HG02840 (cell line): Measurements from ENCODE around the gene ZNF532.

Experiments used
- ATAC-seq: cut with Tn5 transposase; IDR thresholded peaks from one replicate; pipeline ENCODE4 v1.9.1; 2021; ENCODE audit warnings: mild to moderate bottlenecking, moderate library complexity, moderate number of reproducible peaks; ENCODE audit not compliant: unreplicated experiment, low FRiP score

The ZNF532 gene

DNA sequence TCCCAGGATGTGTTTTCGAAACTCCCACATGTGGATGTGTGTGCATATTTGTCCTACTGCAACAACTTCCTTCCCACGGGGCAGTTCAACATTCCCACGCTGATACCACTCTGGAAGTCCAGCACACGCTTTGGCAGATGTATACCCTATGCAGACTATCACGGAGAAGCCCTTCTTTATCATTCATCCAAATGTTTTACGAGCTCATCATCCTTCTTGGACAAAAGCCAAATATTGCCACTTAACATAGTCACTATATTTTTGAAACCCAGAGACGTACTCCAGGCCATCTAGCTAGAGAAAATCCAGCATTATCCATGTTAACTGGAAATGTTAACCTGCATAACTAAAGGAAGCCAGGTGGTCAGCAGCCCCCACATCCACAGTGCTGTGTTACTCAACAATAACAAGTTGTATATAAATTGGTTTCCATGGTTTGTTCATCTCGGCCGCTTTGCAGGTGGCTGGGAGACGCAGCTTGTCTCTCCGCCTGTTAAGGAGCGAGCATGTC is 131.5 kb downstream of the ZNF532 start:
- no peak for ATAC-seq

DNA sequence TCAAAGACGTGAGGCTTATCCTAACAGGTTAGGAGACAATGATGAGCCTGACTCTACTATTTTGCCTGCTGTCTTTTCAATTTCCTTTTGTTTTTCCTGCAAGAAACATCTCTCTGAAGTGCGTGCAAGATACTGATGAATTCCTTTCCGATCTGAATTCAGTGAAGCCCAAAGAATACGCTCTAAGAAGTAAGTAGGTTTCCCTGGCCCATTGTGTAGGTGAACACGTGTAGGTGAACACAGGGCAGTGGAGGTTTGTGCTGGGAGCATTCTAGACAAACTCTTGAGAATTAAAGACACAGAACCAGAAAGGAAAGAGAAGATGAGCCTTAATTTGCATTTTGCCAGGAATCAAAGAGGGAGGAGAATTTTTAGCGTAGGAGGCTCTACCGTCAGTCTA is 132.0 kb downstream of the ZNF532 start:
- ATAC-seq, result no peak

DNA sequence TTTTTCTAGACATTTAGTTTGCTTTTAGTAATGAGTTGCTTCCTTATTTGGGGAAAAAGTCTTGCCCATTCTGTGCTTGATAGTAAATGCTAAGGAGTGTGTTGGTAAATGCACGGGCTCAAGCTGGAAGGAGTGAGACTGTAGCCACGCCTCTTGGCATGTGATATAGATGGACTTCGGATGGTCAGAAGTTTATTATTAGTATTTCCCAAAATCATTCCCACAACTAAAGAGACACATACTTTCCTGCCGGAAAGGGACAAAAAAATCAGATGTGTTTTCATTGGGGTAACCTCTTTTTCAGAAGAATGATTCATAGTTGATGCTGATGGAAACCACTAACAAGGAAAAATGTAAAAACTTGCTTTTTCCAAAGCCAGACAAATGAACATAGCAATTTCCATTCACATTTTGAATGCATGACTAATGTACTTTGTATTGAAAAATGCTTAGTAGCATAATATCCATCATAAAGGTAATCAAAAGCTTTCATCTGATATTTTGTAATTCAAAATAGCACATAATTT is 133.2 kb downstream of the ZNF532 start:
- ATAC-seq, result no peak

DNA sequence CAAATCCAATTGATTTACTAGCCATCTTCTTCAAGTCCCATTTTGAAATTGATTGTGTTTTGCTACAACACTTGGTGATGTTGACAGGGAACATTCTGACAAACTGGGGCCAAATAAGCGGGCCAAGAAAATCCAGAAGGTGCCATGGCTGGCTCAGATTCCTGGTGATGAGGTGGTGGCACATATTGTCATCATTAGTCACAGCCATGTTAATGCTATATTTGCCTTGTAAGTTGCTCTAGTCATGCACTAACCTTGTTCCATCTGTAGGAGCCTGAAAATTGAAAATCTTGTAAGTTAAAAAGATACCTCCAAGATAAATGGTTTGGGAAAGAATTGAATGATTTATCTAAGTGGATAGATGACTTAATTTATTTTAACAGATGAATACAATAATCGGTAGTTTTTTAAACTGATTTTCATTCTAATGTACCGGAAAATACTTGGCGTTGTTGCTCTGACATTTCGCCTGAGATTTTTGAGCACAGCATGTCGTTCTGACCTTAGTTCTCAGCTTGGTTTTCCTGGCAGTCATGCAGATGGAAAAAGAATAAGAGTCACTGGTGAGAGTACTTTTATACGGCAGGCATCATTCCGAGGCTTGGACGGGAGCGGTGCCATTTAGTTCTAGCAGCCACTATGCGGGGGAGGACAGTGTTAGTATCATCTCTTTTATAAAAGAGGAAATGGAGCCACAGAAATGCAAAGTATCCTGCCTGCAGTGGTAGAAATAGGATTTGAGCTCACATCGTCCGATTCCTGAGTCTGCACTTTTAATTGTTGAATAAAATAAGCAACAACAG is 133.9 kb downstream of the ZNF532 start:
- no peak for ATAC-seq

DNA sequence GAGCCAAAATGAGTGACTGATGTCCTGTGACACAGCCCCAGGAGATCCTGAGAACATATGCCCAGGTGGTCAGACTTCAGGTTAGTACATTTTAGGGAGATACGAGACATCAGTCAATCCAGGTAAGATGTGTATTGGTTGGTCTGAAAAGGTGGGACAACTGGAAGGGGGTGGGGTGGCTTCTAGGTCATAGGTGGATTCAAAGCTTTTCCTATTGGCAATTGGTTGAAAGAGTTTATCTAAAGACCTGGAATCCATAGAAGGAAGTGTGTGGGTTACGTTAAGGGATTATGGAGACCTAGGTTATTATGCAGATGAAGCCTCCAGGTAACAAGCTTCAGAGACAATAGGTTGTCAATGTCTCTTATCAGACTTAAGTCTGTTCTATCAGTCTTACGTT is 136.5 kb downstream of the ZNF532 start:
- no peak for ATAC-seq

DNA sequence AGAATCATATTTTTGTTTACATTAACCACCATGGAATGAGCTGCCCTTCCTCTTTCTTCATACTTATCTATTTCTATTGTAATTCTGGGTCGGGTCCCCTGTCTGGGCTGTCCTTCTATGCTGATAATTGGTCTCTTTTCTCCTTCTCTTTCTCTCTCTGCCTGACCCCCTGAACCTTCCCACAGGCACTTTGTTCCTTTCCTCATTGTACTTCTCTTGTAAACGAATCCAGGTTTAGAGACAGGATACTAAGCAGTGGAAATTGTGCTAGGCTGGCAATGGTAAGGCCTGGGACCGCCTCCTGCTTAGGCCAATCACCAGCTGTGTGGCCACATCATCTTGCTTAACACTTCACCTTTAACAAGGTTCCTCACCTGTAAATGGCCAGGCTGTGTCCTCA is 137.0 kb downstream of the ZNF532 start:
- no peak for ATAC-seq

DNA sequence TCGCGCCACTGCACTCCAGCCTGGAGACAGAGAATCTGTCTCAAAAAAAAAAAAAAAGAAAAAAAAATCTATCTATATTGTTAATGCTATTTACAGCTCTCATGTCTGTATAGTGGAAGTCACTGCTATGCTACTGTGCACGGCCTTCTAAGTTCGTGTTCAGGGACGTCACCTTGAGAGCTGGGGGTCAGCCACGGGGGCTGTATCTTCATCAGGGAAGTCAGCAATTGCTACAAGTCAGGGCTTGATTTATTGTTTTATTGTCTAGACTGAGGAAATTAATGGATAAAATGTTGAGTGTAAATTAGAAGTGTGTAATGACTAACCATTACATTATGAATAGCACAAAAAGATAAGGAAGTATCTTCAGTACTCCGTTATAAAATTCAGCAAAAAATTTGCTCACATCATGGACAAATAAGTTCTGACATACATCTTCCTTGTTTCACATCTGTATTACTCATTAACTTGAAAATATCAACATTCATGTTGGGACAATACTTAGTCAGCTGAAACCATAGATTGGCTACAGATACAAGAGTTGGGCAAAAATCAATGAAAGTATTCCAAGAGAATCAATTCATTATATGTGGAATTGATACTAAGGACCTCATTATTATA is 138.4 kb downstream of the ZNF532 start:
- ATAC-seq, result no peak

DNA sequence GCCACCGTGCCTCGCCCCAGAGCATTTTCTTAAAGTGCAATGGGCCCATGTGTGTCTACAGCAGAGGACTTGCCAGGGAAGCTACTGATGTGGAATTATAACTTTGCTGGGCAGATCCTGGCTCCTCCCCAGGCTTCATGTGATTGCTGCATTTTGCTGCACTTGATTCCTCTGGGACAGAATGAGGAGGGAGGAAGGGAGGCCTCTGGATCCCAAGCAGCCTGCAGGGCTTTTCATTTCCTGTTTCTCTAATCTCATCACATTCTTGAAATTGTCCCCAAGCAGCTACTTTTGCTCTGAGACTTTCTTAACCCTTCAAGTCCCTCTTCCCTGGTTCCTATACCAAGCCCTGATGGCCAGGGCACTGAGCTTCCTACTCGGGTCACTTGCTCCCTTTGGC is 140.6 kb downstream of the ZNF532 start:
- no peak for ATAC-seq

DNA sequence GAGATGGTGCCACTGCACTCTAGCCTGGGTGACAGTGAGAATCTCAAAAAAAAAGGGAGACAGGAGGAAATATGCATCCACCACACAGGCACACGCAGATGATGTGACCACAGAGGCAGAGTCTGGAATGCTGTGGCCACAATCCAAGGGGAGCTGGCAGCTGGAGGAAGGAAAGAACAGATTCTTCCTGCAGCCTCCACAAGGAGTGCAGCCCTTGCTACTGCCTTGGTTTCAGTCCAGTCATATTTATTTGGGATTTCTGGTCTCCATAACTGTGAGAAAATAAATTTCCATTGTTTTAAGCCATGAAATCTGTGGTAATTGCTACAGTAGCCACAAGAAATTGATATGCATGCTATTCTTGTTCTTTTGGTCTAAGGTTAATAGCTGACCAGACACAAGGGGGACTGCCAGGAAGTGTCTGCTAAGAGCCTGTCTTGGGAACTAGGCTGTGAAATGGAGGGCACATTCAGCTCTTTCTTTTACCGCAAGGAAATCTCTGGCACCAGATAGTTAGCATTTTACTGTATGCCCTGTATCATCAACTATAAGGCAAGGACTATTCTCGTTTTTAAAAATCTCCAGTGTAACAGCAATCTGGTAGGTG is 141.9 kb downstream of the ZNF532 start:
- ATAC-seq, result no peak

DNA sequence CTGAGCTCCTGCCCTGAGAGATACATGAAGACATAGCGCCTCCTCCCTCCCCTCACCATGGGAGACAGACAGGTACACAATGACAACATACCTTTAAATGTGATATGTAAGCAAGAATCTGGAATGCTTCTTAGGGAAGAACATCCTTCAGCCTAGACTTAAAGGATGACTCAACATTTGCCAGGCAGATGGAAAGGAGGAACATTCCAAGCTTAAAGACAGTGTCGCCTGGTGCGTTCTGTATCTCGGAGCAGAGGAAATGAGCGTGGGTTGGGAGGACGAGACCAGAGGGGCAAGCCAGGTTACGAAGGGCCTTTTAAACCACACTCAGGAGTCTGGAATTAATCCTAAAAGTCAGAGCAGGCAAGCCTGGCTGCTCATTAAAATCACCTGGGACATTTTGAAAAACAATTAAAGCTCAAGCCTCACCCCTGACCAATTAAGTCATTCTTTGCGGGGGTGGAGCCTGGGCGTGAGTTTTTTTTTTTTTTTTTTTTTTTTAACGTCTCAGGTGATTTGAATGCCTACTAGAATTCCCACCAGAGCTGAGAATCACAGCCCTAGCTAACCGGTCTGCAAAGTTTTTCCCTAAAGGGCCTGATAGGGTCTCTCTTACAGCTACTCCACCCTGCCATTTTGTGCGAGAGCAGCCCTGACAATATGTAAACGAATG is 143.8 kb downstream of the ZNF532 start:
- no peak for ATAC-seq

DNA sequence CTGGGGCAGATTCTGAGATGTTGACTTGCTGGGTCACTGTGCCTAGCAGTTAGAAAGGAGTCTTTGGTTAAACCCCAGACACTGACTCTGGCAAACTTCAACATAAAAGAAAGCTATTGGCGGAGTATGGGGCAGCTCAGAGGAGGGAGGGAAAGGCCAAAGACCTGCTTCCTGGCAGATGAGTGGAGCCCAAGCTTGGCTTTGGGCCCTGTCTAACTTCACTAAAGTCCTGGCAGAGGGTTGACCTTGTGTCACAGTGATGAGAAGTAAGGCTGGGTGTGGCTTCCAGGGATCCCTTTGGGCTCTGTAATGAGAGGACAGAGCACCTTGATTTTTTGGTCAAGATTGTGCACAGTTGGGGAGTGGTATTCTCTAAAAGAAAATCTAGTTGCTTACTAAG is 145.2 kb downstream of the ZNF532 start:
- ATAC-seq, result no peak

DNA sequence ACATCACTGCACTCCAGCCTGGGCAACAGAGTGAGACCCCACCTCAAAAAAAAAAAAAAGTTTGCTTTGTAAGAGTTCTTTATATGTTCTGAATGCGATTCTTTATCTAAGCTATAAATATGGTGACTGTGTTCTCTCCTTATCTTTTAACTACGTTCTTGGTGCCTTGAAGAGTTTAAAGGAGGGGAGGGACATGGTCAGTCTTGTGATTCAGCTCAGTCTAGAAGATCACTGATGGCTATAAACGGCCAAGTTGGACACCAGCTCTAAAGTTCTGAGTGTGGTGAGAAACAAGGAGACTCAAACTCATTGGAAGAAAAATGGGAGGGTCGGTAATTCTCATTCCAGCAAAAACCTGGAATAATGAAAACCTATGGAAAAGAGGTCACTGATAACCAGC is 146.6 kb downstream of the ZNF532 start:
- no peak for ATAC-seq

DNA sequence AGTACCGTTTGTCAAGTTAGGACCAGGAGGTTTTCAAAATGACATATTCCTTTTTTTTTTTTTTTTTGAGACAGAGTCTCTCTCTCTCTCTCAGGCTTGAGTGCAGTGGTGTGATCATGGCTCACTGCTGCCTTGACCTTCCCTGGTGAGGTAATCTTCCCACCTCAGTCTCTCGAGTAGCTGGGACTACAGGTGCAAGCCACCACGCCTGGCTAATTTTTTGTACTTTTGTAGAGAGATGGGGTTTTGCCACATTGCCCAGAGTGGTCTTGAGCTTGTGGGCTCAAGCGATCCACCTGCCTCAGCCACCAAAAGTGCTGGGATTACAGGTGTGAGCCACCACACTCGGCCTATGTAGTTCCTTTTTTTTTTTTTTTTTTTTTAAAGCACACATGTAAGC is 147.1 kb downstream of the ZNF532 start:
- ATAC-seq, result no peak

DNA sequence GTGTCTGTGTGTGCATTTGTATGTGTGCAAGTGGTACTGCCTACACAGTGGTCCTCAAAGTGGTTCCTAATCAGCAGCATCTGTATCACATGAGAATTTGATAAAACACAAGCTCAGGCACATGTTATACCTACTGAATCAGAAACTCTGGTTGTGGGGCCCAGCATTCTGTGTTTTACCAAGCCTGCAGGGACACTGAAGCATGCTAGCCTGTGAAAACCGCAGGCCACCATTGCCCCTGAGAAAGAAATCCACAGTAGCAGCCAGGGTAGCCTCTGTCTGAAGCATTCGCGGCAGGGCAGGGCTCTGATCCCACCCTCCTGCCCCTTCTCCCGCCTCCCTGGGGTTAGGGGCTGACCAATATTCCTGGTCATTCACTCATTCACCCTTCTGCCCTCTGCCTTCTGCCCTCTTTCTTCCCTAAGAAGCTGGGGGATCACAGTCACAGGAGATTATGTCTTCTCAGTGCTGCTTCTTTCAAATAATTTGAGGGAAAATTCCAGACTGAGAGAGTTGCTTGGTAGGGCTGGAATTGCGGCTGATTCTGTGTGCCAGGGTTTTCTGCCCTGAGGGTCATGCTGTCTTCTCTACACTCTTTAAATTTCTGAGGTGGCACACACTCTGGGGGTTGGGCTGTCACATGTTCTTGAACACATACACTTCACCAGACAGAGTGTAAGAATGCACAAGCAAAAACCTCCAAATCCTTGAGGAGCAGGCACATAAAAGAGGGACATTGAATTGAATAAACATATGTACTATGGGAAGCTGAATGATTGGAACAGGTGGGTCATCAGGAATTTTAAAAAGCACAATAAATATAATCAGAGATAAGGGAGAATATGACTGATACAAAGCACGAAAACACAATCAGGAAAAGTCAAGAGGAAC is 148.4 kb downstream of the ZNF532 start:
- ATAC-seq, result no peak

DNA sequence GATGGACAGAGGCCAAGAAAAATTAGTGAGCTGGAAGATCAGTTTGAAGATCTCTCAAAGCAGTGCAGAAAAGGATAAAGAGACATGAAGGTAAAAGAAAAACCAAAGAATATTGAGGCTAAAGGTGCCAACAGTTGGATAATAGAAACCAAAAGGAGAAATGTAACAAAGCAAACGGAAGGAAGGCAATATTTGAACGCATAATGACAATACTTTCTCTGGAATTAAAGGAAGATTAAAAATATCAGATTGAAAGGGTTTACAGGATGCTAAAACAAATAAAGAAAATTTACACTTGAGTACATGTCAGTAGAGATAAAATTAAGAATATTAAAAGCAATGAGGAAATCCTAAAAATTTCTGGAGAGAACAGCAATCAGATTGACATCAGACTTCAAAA is 149.1 kb downstream of the ZNF532 start:
- ATAC-seq, result no peak

DNA sequence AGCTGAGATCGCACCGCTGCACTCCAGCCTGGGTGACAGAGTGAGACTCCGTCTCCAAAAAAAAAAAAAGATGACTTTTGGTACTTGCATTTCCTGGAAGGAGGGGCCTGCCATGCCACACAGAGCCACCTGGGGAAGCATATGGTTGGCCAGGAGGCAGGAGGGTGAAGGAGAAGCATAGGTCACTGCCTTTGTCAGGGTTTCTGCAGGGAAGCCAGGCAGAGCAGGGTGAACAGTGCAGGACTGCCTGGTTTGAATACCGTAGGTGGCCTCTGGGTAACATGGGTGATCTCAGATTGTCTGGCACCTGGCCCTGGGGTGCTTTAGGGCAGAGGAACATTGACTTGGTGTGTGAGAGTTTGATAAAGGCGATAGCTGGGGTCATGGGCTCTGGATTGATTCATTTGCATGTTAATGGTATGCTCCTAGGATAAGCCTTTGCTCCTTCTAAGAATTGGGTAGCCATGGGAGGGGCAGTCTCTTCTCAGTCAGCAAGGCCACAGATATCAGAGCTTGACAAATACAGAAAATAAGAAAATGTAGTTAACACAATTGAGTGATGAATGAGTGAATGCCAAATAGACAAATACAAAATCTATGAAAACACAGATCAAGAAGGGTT is 151.0 kb downstream of the ZNF532 start:
- ATAC-seq, result no peak

DNA sequence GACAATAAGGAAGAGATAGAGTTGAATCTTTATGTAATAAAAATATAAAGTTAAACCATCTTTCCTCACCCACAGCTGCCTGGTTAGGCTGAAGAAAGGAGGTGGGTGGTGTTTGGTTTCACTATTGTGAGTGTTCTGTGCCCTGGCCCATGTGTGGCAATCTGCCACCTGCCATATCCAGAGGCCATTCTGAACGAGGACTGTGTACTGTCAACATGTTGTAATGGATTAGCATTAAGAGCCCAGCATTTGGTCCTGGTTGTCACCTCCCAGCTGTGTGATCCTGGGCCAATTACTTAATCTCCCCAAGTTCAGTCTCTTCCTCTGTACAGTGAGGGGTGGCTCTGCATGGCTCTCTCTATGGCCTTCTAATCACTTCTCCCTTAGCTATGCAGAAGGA is 156.8 kb downstream of the ZNF532 start:
- no peak for ATAC-seq

DNA sequence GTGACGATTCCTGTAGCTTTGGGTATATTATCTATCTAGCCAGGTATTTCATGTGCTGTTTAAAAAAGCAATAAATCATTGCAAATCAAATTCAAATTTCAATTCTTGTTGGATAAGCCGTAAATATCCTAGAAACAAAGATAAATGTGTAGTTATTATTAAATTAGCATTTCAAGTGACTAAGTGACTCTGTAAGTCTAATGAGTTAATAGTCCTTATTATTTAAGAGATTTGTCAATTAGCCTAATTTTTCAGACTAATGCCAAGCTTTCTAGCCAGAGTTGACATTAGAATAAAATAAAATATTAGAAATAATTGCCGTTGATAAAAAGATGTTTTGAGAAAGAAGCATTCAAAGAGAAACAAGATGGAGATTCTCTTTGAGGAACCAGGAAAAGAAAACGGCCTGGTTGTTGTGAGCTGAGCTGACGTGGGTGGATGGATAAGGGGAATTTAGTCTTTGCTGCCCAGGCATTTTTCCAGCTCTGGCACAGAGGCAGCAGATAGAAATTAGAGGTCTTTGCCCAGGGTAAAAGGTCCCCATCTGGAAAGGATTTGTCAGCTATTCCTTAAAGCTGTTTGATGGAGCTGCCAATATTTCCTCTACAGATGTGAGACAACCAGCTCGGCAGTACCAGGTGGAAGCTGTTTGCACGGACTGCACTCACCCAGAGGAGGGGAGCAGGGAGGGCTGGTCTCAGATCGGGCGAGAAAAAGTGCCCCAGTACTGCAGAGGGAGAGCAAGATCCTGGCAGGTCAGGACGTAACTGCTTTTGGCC is 157.7 kb downstream of the ZNF532 start:
- no peak for ATAC-seq

DNA sequence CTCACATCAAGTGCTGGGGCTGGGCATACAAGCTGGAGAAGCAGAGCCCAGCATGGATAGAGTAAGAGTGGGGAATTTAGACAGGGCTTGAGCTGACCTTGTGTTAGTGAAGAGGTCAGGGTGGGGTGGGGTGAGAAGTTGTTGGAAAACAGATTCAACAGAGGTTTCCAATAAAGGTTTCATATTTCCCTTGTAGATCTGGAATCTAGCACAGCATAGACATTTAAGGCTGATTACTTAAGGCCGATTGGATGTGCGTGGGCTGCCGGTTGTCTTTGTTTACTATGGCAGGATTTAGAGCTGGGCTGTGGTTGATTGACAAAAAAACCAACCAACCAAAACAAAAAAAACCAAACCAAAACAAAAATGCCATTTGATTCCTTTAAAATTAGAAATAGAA is 160.2 kb downstream of the ZNF532 start:
- no peak for ATAC-seq
